ENCODE data around the gene BNC2. TPM values are rescaled to one million over a fixed set of nuclear protein-coding genes. Genes with fewer than 3 reads are reported as not detected.

Gene BNC2
- total and polyA plus RNA-seq, 2 of the 4 experiments (the other 2 are of a cell fraction), result 15.5 to 45.2 TPM

DNA sequence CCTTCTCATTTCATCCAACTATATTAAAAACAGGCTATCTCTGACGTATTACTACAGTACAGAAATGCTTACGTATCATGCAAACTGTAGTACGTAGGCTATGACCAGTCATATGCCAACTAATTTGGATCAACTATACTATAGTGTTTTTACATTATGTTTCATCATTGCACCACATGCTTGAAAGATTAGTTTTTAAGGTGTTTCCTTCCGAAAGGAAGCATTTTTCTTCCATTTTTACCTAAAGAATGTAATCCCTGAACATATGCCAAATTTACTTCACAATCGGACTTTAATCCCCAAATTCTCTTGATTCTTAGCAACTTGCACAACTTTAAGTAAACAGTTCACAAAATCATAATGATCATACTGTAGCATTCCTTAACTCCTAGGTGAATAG, 153.9 kb downstream of the BNC2 start:
- H3K27ac ChIP-seq (ENCODE audit: insufficient read depth, low read length), result no peak overlapping the region
- H2BK20ac ChIP-seq (ENCODE audit: low read depth, low read length), result no peak overlapping the region
- no peak overlapping the region for H2BK5ac ChIP-seq (ENCODE audit: low read depth, low read length, poor library complexity, severe bottlenecking)
- H3K56ac ChIP-seq (ENCODE audit: extremely low read depth, insufficient read depth, low read length), result no peak overlapping the region
- peaks cover 14 to 42% of the 10 kb centered on the region in 2 experiments for H3K79me1 ChIP-seq (ENCODE audit: low read depth in 1 of 2, low read length in 2 of 2)
- ChIA-PET POLR2A (ENCODE audit: unreplicated experiment) (no interaction called here), CTCF (interaction anchor here (0.5 kb wide), 2 partner anchors 152 to 202 kb away, joined by 3 read pairs; no protein-coding TSS in a partner anchor)
- H3K9me3 ChIP-seq (ENCODE audit: control insufficient read depth, insufficient read depth, low read length), result no peaks in the 10 kb centered on the region
- in situ Hi-C loops (cut with MboI; ENCODE audit: low sequenced_read_pairs) (loop anchor here (10.0 kb wide), 1 partner anchor 522 kb away; no protein-coding TSS in a partner anchor), dilution Hi-C loops (cut with HindIII; ENCODE audit: low sequenced_read_pairs, unreplicated experiment) (no loop called here), intact Hi-C loops (cut with micrococcal nuclease) (no loop called here)
- peaks cover 6% of the 10 kb centered on the region; the same call in 1 of the 2 replicates for H3K9me1 ChIP-seq (ENCODE audit: insufficient read depth, low read length)
- no peak overlapping the region for H2BK120ac ChIP-seq (ENCODE audit: low read depth, low read length)
- DNase-seq, result no peak
- H2AK9ac ChIP-seq (replicated peaks; ENCODE audit: low read depth, low read length, poor library complexity), result no peak overlapping the region
- no peak overlapping the region for H3K4me3 ChIP-seq (ENCODE audit: insufficient read depth, low read depth, low read length)
- no peak overlapping the region for H4K5ac ChIP-seq (ENCODE audit: low read depth, low read length)
- no peaks in the 10 kb centered on the region for H4K20me1 ChIP-seq (ENCODE audit: insufficient read depth, low read length)
- TF ChIP-seq RAD21 (IDR thresholded peaks at IDR 0.05; ENCODE audit: low read length) (no peak), CEBPB (IDR thresholded peaks at IDR 0.05; ENCODE audit: low read depth, low read length) (no peak), BHLHE40 (IDR thresholded peaks at IDR 0.05; ENCODE audit: low read depth, low read length) (no peak), NFE2L2 (IDR thresholded peaks at IDR 0.05; ENCODE audit: low read depth, low read length) (no peak), MAZ (IDR thresholded peaks at IDR 0.05; ENCODE audit: borderline replicate concordance, low read depth, low read length) (no peak), POLR2A (IDR thresholded peaks at IDR 0.05; ENCODE audit: low read depth, low read length) (no peak), FOS (IDR thresholded peaks at IDR 0.05; ENCODE audit: low read depth, low read length) (no peak), MXI1 (IDR thresholded peaks at IDR 0.05; ENCODE audit: borderline replicate concordance, low read depth, low read length) (no peak), RFX5 (IDR thresholded peaks at IDR 0.05; ENCODE audit: low read depth, low read length) (no peak)
- TF ChIP-seq, protein P1, sequence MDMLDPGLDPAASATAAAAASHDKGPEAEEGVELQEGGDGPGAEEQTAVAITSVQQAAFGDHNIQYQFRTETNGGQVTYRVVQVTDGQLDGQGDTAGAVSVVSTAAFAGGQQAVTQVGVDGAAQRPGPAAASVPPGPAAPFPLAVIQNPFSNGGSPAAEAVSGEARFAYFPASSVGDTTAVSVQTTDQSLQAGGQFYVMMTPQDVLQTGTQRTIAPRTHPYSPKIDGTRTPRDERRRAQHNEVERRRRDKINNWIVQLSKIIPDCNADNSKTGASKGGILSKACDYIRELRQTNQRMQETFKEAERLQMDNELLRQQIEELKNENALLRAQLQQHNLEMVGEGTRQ (IDR thresholded peaks at IDR 0.05; ENCODE audit: low read depth, low read length), result no peak
- TF ChIP-seq, protein P2, sequence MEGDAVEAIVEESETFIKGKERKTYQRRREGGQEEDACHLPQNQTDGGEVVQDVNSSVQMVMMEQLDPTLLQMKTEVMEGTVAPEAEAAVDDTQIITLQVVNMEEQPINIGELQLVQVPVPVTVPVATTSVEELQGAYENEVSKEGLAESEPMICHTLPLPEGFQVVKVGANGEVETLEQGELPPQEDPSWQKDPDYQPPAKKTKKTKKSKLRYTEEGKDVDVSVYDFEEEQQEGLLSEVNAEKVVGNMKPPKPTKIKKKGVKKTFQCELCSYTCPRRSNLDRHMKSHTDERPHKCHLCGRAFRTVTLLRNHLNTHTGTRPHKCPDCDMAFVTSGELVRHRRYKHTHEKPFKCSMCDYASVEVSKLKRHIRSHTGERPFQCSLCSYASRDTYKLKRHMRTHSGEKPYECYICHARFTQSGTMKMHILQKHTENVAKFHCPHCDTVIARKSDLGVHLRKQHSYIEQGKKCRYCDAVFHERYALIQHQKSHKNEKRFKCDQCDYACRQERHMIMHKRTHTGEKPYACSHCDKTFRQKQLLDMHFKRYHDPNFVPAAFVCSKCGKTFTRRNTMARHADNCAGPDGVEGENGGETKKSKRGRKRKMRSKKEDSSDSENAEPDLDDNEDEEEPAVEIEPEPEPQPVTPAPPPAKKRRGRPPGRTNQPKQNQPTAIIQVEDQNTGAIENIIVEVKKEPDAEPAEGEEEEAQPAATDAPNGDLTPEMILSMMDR (conservative IDR thresholded peaks at IDR 0.05; ENCODE audit: low read depth, low read length), result no peak
- BruUV-seq (replicated peaks), result no TSS peak
- no peak for ATAC-seq (ENCODE audit: low read depth)
- H3K18ac ChIP-seq (ENCODE audit: low read depth, low read length), result no peak overlapping the region
- H4K8ac ChIP-seq (ENCODE audit: low read depth in 2 of 2, low read length in 2 of 2), result no peak overlapping the region
- H2BK15ac ChIP-seq (ENCODE audit: low read depth, low read length), result no peak overlapping the region
- H3K14ac ChIP-seq (replicated peaks; ENCODE audit: low read depth, low read length), result no peak overlapping the region
- peaks cover 14% of the 10 kb centered on the region for H3K4me1 ChIP-seq (ENCODE audit: control insufficient read depth, insufficient read depth, low read length)
- no peak overlapping the region for H2AFZ ChIP-seq (replicated peaks; ENCODE audit: low read length, poor library complexity)
- H3K36me3 ChIP-seq (ENCODE audit: control insufficient read depth, insufficient read depth, low read length), result peaks cover 4% of the 10 kb centered on the region
- H3K4ac ChIP-seq (ENCODE audit: low read depth, low read length), result no peak overlapping the region
- no peak overlapping the region for H3K4me2 ChIP-seq (ENCODE audit: low read depth, low read length)
- H3K23ac ChIP-seq (ENCODE audit: low read depth, low read length), result no peak overlapping the region
- H3K27me3 ChIP-seq (ENCODE audit: control insufficient read depth, insufficient read depth, low read length), result no peaks in the 10 kb centered on the region
- H2AK5ac ChIP-seq (ENCODE audit: low read depth, low read length), result no peak overlapping the region
- WGBS, 2 experiments (ENCODE audit: extremely low coverage in 2 of 2, insufficient read length in 1 of 2), result no CpG with 5 or more reads among the region's 5 CpGs
- H3K9ac ChIP-seq (ENCODE audit: low read depth, low read length), result no peak overlapping the region
- no peak overlapping the region for H4K91ac ChIP-seq (ENCODE audit: insufficient read depth, low read depth, low read length)
